Measurements from ENCODE around the gene CTNNA2. TPM values are rescaled to one million over a fixed set of nuclear protein-coding genes. Genes with fewer than 3 reads are reported as not detected.

The CTNNA2 gene
- total RNA-seq, 1 experiment from 2014 or later = 2.6 TPM

DNA sequence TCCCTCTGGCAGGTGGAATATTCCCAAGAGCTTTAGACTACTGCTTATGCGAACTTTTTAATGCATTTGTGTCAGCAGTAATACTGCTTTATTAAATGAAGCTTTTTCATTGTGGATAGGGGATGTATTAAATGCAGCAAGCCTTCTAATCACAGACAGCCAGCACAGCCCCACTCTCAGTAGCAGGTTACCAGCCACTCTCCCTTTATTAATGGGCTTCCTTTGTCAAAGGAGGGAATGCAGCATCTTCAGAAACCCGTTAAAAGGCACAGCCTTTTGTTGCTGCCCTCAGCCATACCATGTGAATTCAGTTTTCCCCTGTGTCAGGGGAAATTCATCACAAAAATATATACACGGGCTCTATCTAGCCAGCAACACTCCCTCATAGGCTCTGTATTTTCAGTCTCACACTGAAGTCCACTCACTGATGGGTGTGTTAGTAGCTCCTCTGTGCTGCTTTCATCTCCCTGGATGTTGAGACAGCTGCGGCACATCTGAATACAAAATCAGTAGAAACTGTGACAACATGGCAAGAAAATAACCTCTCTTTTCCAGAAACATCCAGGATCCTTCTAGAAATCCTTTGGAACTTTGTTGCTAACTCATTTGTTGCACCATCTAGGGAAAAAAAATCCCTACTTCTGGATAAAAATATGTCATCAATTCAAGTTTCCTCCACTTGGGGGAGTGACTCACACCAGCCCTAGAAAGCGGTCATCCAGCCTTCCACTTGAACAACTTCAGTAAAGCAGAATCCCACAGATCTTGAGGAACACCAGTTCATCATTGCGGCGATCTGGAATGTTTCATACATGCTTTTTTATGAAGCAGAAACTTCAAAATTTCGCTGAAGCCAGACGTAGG is 743.3 kb downstream of the CTNNA2 start:
- DNase-seq = peak; percentile 37
- Histone ChIP-seq H3K36me3 (replicated peaks; ENCODE audit: control insufficient read depth, insufficient read depth, low read length) (no peaks in the 10 kb centered on the region), H3K4me3 (ENCODE audit: insufficient read depth, low read depth, low read length) (no peak overlapping the region), H3K27me3 (ENCODE audit: control insufficient read depth, insufficient read depth, low read length) (no peaks in the 10 kb centered on the region)

DNA sequence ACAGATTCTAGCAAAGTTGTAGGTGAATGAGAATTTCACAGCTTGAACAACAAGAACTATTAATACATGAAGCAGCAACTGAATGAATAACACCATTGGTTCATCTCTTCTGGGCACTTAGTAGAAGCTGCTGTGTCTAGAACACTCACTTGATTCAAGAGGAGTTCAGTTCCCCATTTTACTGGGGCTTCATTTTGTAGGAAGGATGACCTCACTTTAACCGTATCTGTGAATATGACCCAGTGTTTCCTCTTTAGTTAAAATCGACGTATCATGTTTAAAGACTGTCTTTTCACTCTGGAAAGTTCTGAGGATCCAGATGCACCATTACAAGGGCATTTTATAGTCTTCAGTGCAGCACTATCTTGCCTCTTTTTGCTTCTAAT is 743.9 kb downstream of the CTNNA2 start:
- Histone ChIP-seq H3K27me3 (ENCODE audit: control insufficient read depth, insufficient read depth, low read length) (no peaks in the 10 kb centered on the region), H3K36me3 (replicated peaks; ENCODE audit: control insufficient read depth, insufficient read depth, low read length) (no peaks in the 10 kb centered on the region), H3K4me3 (ENCODE audit: insufficient read depth, low read depth, low read length) (no peak overlapping the region)
- DNase-seq = no peak

DNA sequence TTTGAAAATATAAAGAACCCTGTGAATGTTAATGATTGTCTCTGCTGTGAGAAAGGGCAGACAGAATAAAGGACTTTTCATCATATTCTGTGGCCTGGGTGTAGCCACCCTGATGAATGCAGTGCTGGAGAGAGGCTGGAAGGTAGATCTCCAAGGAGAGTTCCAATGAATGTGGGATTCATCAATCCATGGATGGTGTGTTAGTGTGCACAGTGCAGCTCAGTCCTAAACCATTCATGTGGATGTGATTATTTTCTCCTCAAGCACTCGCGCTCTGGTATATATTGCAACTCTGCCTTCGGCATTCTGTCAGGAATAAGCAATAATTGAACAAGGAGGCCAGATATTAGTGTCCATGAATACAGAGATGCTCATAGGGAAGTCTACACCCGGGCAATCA is 744.6 kb downstream of the CTNNA2 start:
- no peak overlapping the region for H3K4me3 ChIP-seq (ENCODE audit: insufficient read depth, low read depth, low read length)
- no peak for DNase-seq
- no peaks in the 10 kb centered on the region for H3K36me3 ChIP-seq (replicated peaks; ENCODE audit: control insufficient read depth, insufficient read depth, low read length)
- H3K27me3 ChIP-seq (ENCODE audit: control insufficient read depth, insufficient read depth, low read length) = no peaks in the 10 kb centered on the region

DNA sequence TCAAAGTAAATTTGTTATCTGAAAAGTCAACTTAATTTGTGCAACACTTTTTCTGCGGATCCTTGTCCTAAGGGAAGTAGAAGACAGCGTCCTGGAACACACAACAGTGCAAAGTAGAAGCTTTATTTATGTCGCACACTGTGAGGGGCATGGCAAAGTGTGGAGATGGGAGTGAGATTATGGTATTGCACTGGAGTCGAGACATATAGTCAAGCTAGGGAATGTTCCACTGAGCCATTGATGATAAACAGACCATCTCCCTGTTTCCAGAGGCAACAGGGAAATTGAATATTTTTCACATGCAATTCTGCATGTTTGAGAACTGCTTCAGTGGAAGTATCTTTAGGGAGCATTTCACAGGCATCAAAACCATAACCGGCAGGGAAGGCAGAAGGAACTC is 745.5 kb downstream of the CTNNA2 start:
- DNase-seq = no peak
- H3K36me3 ChIP-seq (replicated peaks; ENCODE audit: control insufficient read depth, insufficient read depth, low read length) = no peaks in the 10 kb centered on the region
- H3K27me3 ChIP-seq (ENCODE audit: control insufficient read depth, insufficient read depth, low read length) = no peaks in the 10 kb centered on the region
- H3K4me3 ChIP-seq (ENCODE audit: insufficient read depth, low read depth, low read length) = no peak overlapping the region

DNA sequence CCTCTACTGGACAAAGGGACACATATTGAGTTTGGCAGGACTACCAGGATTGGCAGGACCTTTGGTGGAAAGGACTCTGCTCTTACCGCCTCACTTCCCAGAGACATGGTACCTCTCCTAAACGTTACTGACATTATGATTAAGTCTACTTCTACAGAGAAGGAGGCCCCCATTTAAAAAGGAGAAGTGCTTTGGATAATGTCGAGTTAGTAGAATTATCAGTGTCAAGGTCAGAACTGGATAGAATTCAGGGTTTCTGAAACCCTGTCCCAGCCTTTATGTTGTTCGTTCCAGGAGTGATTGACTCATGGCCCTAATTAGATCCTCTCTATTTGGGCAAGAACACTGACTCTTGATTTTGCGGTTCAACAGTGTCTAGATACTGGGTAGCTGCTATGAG is 745.9 kb downstream of the CTNNA2 start:
- Histone ChIP-seq H3K4me3 (ENCODE audit: insufficient read depth, low read depth, low read length) (no peak overlapping the region), H3K36me3 (replicated peaks; ENCODE audit: control insufficient read depth, insufficient read depth, low read length) (no peaks in the 10 kb centered on the region), H3K27me3 (ENCODE audit: control insufficient read depth, insufficient read depth, low read length) (no peaks in the 10 kb centered on the region)
- DNase-seq = no peak

DNA sequence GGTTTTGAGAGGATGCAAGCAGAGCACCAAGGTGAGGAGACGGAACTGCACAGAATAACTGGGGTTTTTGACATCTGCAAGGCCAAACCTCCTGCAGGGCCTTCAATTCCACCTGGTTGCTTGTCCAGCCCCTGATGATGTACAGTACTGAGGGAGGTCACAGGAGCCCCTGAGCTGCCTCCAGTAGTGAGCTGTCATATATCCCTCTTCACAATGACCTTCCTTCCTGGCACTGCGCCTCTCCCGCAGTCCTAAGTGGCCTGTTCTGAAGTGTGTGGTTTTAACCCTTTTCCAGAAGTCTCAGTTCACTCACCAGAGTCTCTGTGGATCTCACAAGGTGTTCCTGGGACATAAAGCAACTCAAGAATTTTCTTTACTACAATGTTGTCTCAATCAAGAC is 746.4 kb downstream of the CTNNA2 start:
- Histone ChIP-seq H3K36me3 (replicated peaks; ENCODE audit: control insufficient read depth, insufficient read depth, low read length) (no peaks in the 10 kb centered on the region), H3K4me3 (ENCODE audit: insufficient read depth, low read depth, low read length) (no peak overlapping the region), H3K27me3 (ENCODE audit: control insufficient read depth, insufficient read depth, low read length) (no peaks in the 10 kb centered on the region)
- DNase-seq = no peak

DNA sequence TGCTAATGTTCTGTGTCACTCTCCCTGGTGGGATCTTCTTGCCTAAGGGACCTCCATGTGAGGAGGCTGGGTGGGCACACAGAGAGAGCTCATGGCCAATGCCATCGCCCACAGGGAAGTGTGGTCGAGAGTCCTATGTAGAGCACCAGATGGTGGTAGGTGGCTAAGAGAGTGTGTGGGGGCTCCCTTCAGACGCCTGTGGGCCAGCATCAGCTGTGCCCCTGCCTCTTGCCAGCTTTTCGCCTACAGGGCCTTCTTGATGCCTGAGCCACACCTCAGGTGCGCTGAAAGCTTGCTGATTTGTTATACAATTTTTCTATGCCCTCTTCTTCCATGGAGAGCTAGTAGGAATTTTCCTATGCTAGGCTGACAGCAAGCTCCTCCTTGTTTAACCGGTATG is 753.4 kb downstream of the CTNNA2 start:
- Histone ChIP-seq H3K27me3 (ENCODE audit: control insufficient read depth, insufficient read depth, low read length) (no peaks in the 10 kb centered on the region), H3K36me3 (replicated peaks; ENCODE audit: control insufficient read depth, insufficient read depth, low read length) (no peaks in the 10 kb centered on the region), H3K4me3 (ENCODE audit: insufficient read depth, low read depth, low read length) (no peak overlapping the region)
- no peak for DNase-seq

DNA sequence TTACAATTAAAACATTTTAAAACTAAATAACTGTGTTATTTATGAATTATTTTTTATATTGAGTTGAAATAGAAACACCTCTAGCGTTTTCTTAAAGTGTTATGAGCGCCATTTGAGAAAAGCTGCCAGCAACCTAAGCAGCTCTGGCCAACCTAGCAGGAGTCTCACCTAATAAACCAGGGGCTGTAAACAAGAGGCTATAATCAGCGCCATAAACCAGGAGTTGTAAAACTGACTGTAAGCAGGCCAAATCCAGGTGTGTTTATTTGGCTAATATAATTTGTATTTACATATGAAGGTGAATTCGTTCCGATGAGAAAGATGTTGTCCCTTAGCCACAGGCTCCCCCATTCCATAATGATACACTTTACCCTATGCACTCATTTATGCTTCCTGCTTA is 757.0 kb downstream of the CTNNA2 start:
- no peak for DNase-seq
- Histone ChIP-seq H3K27me3 (ENCODE audit: control insufficient read depth, insufficient read depth, low read length) (no peaks in the 10 kb centered on the region), H3K36me3 (replicated peaks; ENCODE audit: control insufficient read depth, insufficient read depth, low read length) (no peaks in the 10 kb centered on the region), H3K4me3 (ENCODE audit: insufficient read depth, low read depth, low read length) (no peak overlapping the region)

DNA sequence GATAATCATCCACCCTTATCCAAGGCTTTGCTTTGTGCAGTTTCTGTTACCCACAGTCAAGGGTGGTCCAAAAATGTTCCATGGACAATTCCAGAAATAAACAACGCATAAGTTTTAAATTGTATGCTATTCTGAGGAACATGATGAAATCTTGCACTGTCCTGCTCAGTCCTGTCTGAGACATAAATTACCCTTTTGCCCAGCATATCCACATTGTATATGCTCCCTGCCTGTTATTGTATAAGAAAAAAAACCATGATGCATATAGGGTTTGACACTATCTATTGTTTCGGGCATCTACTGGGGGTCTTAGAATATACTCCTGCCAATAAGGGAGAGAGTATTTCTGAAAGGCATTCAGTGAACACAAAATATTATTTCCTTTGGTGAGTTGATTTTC is 767.7 kb downstream of the CTNNA2 start:
- Histone ChIP-seq H3K4me3 (ENCODE audit: insufficient read depth, low read depth, low read length) (no peak overlapping the region), H3K36me3 (replicated peaks; ENCODE audit: control insufficient read depth, insufficient read depth, low read length) (no peaks in the 10 kb centered on the region), H3K27me3 (ENCODE audit: control insufficient read depth, insufficient read depth, low read length) (no peaks in the 10 kb centered on the region)
- DNase-seq = no peak

DNA sequence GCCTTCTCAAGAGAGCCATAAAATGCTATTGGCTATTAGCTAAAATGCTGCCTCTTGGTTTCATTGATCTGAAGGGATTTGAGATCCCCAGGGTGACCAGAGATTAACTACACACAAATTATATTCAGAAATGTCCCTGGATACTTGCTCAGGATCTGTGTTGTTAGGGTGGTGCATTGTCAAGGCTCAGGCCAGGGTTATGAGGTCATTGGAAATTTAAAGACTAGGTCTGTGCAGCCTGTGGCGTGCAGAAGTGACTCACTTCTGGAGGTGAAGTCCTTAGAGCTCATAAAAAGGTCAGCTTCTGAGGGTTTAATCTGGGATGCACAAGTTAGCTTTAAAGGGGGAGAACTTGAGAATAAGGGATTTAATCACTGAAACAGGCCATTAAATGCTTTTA is 768.2 kb downstream of the CTNNA2 start:
- Histone ChIP-seq H3K27me3 (ENCODE audit: control insufficient read depth, insufficient read depth, low read length) (no peaks in the 10 kb centered on the region), H3K4me3 (ENCODE audit: insufficient read depth, low read depth, low read length) (no peak overlapping the region), H3K36me3 (replicated peaks; ENCODE audit: control insufficient read depth, insufficient read depth, low read length) (no peaks in the 10 kb centered on the region)
- DNase-seq = no peak

DNA sequence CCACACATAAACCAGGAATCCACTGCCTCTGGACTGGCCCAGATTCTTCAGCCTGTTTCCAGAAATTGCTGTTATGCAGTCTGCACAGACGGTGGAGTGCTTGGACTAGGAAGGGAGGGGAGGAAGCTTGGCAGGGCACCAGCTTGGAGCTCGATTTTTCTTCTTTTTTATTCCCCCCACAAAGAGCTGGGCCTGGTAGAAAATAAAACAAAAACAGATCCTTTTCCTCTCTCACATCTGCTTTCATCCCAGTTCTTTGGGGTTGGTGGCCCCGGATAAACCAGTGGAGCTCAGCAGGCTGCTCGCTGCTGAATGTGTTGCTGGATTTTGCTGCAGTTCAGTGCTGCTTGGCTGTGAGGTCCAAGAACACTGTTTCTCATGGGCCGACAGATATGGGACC is 775.7 kb downstream of the CTNNA2 start:
- H3K36me3 ChIP-seq (replicated peaks; ENCODE audit: control insufficient read depth, insufficient read depth, low read length) = no peaks in the 10 kb centered on the region
- no peaks in the 10 kb centered on the region for H3K27me3 ChIP-seq (ENCODE audit: control insufficient read depth, insufficient read depth, low read length)
- DNase-seq = no peak
- H3K4me3 ChIP-seq (ENCODE audit: insufficient read depth, low read depth, low read length) = no peak overlapping the region

DNA sequence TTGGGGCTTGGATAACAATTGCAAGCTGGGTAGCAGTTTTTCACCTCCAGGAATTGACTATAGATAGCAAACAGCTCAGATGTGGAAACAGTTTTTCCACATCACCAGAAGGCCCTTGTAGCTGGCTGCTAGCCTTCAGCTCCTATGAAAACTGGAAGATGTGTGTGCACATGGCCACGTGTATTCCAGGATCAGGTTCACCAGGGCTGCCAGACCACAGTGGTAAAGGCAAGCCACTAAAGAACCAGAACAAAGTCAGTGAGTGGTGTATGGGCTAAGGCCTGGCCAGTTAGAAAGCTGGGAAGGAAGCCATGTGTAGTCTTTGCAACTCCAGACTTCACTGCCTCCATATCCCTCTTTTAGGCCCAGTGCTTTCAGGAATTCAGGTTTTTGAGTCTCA is 778.8 kb downstream of the CTNNA2 start:
- DNase-seq = no peak
- no peak overlapping the region for H3K4me3 ChIP-seq (ENCODE audit: insufficient read depth, low read depth, low read length)
- no peaks in the 10 kb centered on the region for H3K27me3 ChIP-seq (ENCODE audit: control insufficient read depth, insufficient read depth, low read length)
- H3K36me3 ChIP-seq (replicated peaks; ENCODE audit: control insufficient read depth, insufficient read depth, low read length) = no peaks in the 10 kb centered on the region

DNA sequence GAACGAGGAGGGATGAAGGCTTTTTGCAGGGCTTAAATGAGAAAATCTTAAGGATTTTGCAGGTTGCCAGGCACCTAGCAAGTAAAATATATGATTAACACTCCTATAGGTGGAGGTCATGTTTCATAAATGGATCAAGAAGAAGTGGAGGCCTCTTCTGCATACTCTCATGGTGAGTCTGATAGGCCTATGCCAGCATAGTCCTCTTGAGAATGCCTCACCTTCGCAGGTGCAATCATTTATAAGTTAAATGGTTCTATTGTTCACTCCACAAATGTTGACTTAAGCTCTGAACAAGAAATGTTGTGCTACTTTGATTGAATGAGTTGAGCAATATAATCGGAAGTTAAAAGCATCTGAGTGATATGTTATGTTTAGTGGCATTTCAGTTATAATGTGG is 779.6 kb downstream of the CTNNA2 start:
- H3K36me3 ChIP-seq (replicated peaks; ENCODE audit: control insufficient read depth, insufficient read depth, low read length) = no peaks in the 10 kb centered on the region
- no peak for DNase-seq
- H3K4me3 ChIP-seq (ENCODE audit: insufficient read depth, low read depth, low read length) = no peak overlapping the region
- no peaks in the 10 kb centered on the region for H3K27me3 ChIP-seq (ENCODE audit: control insufficient read depth, insufficient read depth, low read length)

DNA sequence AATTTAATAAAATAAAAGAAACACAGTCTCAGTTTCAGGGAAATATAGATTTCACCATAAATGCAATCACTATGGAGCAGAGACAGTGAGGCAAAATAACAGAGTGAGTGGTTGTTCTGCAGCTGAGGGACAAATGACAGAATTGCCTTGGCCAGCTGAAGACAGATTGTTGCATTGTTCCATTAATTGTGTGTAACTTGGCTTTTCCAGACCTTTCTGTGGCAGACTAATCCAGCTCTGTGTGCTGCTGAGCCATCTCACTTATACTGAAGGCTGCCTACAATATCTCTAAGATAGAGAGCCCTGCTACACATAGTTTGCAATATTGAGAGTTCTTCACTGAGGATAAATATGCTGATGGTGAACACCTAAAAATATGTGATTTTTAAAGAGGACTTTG is 780.2 kb downstream of the CTNNA2 start:
- Histone ChIP-seq H3K36me3 (replicated peaks; ENCODE audit: control insufficient read depth, insufficient read depth, low read length) (no peaks in the 10 kb centered on the region), H3K27me3 (ENCODE audit: control insufficient read depth, insufficient read depth, low read length) (no peaks in the 10 kb centered on the region), H3K4me3 (ENCODE audit: insufficient read depth, low read depth, low read length) (no peak overlapping the region)
- no peak for DNase-seq

DNA sequence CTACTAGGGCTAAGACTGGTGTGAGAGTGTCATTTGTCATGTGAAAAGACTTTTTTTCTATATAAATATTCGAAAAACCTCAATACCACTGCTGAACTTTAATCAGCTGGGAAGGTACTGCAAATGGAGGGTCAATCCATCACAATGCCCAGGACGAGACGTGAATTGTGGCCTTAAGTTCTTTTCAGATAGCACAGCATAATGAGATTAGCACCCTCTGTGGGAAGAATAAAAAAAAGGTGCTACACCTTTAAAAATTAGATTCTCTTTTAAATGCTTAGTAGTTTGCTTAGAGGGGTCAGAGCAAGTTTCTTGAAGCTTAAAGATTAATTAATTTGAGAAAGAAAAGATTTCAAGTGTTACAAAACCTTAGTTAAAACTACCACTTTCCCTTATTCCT is 786.1 kb downstream of the CTNNA2 start:
- Histone ChIP-seq H3K27me3 (ENCODE audit: control insufficient read depth, insufficient read depth, low read length) (peaks cover 30% of the 10 kb centered on the region), H3K36me3 (replicated peaks; ENCODE audit: control insufficient read depth, insufficient read depth, low read length) (no peaks in the 10 kb centered on the region), H3K4me3 (ENCODE audit: insufficient read depth, low read depth, low read length) (no peak overlapping the region)
- no peak for DNase-seq

DNA sequence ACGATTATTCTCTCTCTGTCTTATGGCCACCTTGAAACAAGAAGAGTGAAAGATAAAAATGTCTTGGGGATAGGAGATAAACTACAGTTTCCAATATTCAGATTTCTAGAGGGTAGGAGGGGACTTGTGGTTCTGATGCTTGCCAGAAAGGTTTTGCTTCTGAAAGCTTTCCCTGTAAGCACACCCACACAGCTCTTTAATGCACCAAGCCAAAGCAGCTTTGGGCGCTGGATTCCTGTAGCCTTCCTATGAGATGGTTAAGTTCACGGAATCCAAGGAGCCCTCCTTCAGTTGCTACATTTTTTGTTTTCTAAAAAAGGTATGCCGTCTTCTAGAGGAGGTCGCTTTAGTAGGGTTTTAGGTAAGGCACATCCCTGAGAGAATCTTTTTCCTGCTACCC is 786.8 kb downstream of the CTNNA2 start:
- Histone ChIP-seq H3K27me3 (ENCODE audit: control insufficient read depth, insufficient read depth, low read length) (peaks cover 37% of the 10 kb centered on the region), H3K4me3 (ENCODE audit: insufficient read depth, low read depth, low read length) (no peak overlapping the region), H3K36me3 (replicated peaks; ENCODE audit: control insufficient read depth, insufficient read depth, low read length) (no peaks in the 10 kb centered on the region)
- no peak for DNase-seq
